ENCODE measurements around the gene CTNNBIP1.
"Not testable (repeated sequence)": the region's sequence is repeated elsewhere in the genome, so short reads cannot be mapped to it uniquely, and the experiment has no call there.

Gene CTNNBIP1

DNA sequence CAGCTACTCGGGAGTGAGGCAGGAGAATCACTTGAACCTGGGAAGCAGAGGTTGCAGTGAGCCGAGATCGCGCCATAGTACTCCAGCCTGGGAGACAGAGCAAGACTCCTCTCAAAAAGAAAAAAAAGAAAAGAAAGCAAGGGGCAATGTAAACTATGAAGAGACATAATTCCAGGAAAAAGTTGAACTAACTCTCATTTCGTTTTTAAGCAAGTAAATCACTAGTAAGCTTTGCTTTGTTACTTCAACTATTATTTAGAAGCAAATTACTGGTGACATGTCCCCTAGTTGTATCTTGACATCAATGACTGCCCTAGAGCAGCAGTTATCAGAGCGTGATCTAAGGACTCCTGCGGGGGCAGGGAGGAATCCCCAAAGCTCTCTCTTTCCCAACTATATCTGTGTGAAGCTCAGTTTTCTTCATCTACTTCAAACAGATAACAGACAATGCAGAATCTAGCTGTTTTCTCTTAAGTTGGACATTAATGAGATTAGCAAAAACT is 105.0 kb downstream of the CTNNBIP1 start:
- DNase-seq (ENCODE audit: low read depth): no peak

DNA sequence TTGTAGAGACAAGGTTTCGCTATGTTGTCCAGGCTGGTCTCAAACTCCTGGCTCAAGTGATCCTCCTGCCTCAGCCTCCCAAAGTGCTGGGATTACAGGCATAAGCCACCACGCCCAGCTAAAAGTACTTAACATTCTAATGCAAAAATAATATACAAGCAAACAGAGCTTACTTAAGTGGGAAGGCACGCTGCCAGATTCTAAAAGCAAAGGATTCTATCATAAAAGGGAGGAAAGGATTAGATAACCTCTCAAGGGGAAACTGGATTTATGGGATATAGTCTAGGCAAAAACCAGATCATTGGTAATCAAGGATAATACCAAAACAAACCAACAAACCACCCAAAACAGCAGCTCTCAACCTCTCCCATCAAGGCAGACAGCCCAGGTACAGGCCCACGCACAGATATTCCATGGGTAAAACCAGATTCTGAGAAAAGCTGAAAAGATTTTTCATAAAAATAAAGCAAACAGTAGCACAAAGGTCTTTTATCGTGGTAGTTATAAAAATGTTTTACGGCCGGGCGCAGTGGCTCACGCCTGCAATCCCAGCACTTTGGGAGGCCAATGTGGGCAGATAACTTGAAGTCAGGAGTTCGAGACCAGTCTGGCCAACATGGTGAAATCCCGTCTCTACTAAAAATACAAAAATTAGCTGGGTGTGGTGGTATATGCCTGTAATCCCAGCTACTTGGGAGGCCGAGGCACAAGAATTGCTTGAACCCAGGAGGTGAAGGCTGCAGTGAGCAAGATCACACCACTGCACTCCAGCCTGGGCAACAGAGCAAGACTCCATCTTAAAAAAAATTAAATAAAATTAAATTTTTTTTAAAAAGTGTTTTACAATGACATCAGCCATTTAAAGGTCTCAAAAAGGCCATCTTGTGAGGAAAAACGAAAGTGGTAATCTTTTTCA is 106.8 kb downstream of the CTNNBIP1 start:
- not testable (repeated sequence) for DNase-seq (ENCODE audit: low read depth)

DNA sequence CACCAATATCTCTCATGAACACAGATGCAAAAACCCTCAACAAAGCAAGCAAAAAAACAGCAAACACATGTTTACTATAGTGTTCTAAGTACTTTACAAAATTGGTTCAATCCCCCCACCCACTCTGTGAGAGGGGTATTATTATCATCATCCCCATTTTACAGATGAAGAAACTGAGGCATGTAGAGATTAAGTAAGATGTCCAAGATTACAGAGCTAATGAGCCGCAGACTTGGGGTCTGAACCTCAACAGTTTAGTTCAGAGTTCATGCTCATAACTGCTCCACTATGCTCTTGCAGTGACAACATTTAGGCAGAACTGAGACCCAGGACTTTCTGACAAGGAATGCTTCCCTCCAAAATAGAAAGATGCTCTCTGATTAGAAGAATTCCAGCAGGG is 108.2 kb downstream of the CTNNBIP1 start:
- DNase-seq (ENCODE audit: low read depth): no peak

Measured in HS-27A (cell line).